ENCODE measurements around the gene SH3RF1. TPM values are rescaled to one million over a fixed set of nuclear protein-coding genes. Genes with fewer than 3 reads are reported as not detected.

The SH3RF1 gene
- total RNA-seq, 1 experiment from 2014 or later = 59.5 TPM

- no peak overlapping the region for H3K4me3 ChIP-seq (replicated peaks in 1 of 2; ENCODE audit: low read depth in 1 of 2, low read length in 2 of 2)
- no peaks in the 10 kb centered on the region for H4K20me1 ChIP-seq (ENCODE audit: insufficient read depth)
- H3K36me3 ChIP-seq (ENCODE audit: control insufficient read depth in 1 of 2, insufficient read depth in 2 of 2, low read length in 2 of 2) = no peaks in the 10 kb centered on the region
- H2AFZ ChIP-seq (ENCODE audit: low read depth, low read length, poor library complexity, severe bottlenecking) = no peak overlapping the region
- H3K27ac ChIP-seq (ENCODE audit: low read depth, low read length) = no peak overlapping the region
- no peak for DNase-seq (ENCODE audit: low read depth, low spot score)
- CTCF ChIA-PET = no interaction called here
- POLR2A ChIA-PET = no interaction called here
- no peaks in the 10 kb centered on the region for H3K27me3 ChIP-seq (ENCODE audit: insufficient read depth, low read length)
- RAD21 ChIA-PET (ENCODE audit: low non-redundant PET in 1 of 2, low total read pairs in 2 of 2, uncharacterized antibody in 2 of 2, unreplicated experiment in 2 of 2) = no interaction called here
- ATAC-seq = no peak
- intact Hi-C loops (cut with micrococcal nuclease) = no loop called here
- H3K9ac ChIP-seq (ENCODE audit: low read length) = no peak overlapping the region
- no peaks in the 10 kb centered on the region for H3K4me1 ChIP-seq (ENCODE audit: control insufficient read depth in 1 of 2, insufficient read depth in 2 of 2, low read length in 2 of 2)
- no peaks in the 10 kb centered on the region for H3K79me2 ChIP-seq (ENCODE audit: insufficient read depth, low read length)
- H3K4me2 ChIP-seq (ENCODE audit: low read length) = no peak overlapping the region
- TF ChIP-seq SRF (IDR thresholded peaks at IDR 0.05; ENCODE audit: low read depth) (no peak), ZFX (IDR thresholded peaks at IDR 0.05) (no peak), TCF7L2 (IDR thresholded peaks at IDR 0.05; ENCODE audit: borderline replicate concordance, extremely low read depth, insufficient read depth, insufficient read length) (no peak)
- TF ChIP-seq, protein P1, sequence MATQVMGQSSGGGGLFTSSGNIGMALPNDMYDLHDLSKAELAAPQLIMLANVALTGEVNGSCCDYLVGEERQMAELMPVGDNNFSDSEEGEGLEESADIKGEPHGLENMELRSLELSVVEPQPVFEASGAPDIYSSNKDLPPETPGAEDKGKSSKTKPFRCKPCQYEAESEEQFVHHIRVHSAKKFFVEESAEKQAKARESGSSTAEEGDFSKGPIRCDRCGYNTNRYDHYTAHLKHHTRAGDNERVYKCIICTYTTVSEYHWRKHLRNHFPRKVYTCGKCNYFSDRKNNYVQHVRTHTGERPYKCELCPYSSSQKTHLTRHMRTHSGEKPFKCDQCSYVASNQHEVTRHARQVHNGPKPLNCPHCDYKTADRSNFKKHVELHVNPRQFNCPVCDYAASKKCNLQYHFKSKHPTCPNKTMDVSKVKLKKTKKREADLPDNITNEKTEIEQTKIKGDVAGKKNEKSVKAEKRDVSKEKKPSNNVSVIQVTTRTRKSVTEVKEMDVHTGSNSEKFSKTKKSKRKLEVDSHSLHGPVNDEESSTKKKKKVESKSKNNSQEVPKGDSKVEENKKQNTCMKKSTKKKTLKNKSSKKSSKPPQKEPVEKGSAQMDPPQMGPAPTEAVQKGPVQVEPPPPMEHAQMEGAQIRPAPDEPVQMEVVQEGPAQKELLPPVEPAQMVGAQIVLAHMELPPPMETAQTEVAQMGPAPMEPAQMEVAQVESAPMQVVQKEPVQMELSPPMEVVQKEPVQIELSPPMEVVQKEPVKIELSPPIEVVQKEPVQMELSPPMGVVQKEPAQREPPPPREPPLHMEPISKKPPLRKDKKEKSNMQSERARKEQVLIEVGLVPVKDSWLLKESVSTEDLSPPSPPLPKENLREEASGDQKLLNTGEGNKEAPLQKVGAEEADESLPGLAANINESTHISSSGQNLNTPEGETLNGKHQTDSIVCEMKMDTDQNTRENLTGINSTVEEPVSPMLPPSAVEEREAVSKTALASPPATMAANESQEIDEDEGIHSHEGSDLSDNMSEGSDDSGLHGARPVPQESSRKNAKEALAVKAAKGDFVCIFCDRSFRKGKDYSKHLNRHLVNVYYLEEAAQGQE (IDR thresholded peaks at IDR 0.05; ENCODE audit: low read depth) = no peak
- TF ChIP-seq, protein P2, sequence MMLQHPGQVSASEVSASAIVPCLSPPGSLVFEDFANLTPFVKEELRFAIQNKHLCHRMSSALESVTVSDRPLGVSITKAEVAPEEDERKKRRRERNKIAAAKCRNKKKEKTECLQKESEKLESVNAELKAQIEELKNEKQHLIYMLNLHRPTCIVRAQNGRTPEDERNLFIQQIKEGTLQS (IDR thresholded peaks at IDR 0.05) = no peak
- H3K9me3 ChIP-seq (ENCODE audit: control insufficient read depth in 1 of 2, insufficient read depth in 1 of 2, low read depth in 1 of 2, low read length in 2 of 2) = no peaks in the 10 kb centered on the region
- H3K9me2 ChIP-seq (ENCODE audit: insufficient read depth) = no peaks in the 10 kb centered on the region
- no TSS peak for BruUV-seq (replicated peaks)
Measured at GRCh38 chr4:169048868-169049414, 221.8 kb downstream of the SH3RF1 start.

- DNase-seq (ENCODE audit: low read depth, low spot score) = no peak
- H3K27me3 ChIP-seq (ENCODE audit: insufficient read depth, low read length) = no peaks in the 10 kb centered on the region
- H3K9me3 ChIP-seq (ENCODE audit: control insufficient read depth in 1 of 2, insufficient read depth in 1 of 2, low read depth in 1 of 2, low read length in 2 of 2) = no peaks in the 10 kb centered on the region
- POLR2A ChIA-PET = no interaction called here
- H3K9me2 ChIP-seq (ENCODE audit: insufficient read depth) = no peaks in the 10 kb centered on the region
- CTCF ChIA-PET = no interaction called here
- H4K20me1 ChIP-seq (ENCODE audit: insufficient read depth) = no peaks in the 10 kb centered on the region
- ATAC-seq = no peak
- no peak overlapping the region for H2AFZ ChIP-seq (ENCODE audit: low read depth, low read length, poor library complexity, severe bottlenecking)
- no peak overlapping the region for H3K27ac ChIP-seq (ENCODE audit: low read depth, low read length)
- no peak overlapping the region for H3K9ac ChIP-seq (ENCODE audit: low read length)
- intact Hi-C loops (cut with micrococcal nuclease) = no loop called here
- BruUV-seq (replicated peaks) = no TSS peak
- no peaks in the 10 kb centered on the region for H3K79me2 ChIP-seq (ENCODE audit: insufficient read depth, low read length)
- no peaks in the 10 kb centered on the region for H3K36me3 ChIP-seq (ENCODE audit: control insufficient read depth in 1 of 2, insufficient read depth in 2 of 2, low read length in 2 of 2)
- TF ChIP-seq JUND (IDR thresholded peaks at IDR 0.05) = no peak
- TF ChIP-seq POLR2AphosphoS5 (IDR thresholded peaks at IDR 0.05; ENCODE audit: low read depth, low read length) = no peak
- no peak for TF ChIP-seq CEBPB (IDR thresholded peaks at IDR 0.05; ENCODE audit: low read depth)
- no peak for TF ChIP-seq EZH2phosphoT487 (IDR thresholded peaks at IDR 0.05; ENCODE audit: borderline replicate concordance)
- H3K4me1 ChIP-seq (ENCODE audit: control insufficient read depth in 1 of 2, insufficient read depth in 2 of 2, low read length in 2 of 2) = no peaks in the 10 kb centered on the region
- H3K4me2 ChIP-seq (ENCODE audit: low read length) = no peak overlapping the region
- H3K4me3 ChIP-seq (replicated peaks in 1 of 2; ENCODE audit: low read depth in 1 of 2, low read length in 2 of 2) = no peak overlapping the region
- RAD21 ChIA-PET (ENCODE audit: low non-redundant PET in 1 of 2, low total read pairs in 2 of 2, uncharacterized antibody in 2 of 2, unreplicated experiment in 2 of 2) = no interaction called here
Measured at GRCh38 chr4:169047956-169048355, 222.8 kb downstream of the SH3RF1 start.
